ENCODE measurements around the gene LAMA2. TPM values are rescaled to one million over a fixed set of nuclear protein-coding genes. Genes with fewer than 3 reads are reported as not detected.

Gene LAMA2
- polyA plus RNA-seq, 3 donors from 2014 or later = 0.17 to 1.2 (median 0.34) TPM

DNA sequence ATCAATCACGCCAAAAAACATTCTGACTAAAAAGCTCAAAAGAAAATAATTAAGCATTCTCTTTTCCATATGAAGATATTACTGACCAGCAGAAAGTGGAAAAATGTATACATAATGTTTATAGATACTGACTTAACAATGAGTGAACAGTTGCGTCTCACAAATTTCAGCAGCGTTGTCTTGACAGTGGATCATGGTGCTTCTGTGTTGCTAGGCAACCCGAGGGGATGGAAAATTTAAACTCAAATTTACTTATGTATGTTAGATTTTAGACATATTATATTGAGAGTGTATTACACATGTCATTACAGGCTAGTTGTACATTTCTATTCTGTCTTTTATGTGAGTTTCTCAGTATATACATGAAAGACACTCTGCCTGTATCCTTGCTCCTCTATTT is 110.2 kb downstream of the LAMA2 start:
- no peak for DNase-seq
- peaks cover 0 to 6% (median 3%) of the 10 kb centered on the region in 6 donors for H3K9me3 Mint-ChIP-seq
- no peak overlapping the region for H3K27ac Mint-ChIP-seq
- peaks cover 0 to 4% (median 0%) of the 10 kb centered on the region in 3 donors for H3K36me3 Mint-ChIP-seq
- no peak overlapping the region for H3K4me3 Mint-ChIP-seq
- H3K4me1 Mint-ChIP-seq = no peaks in the 10 kb centered on the region
- H3K27me3 Mint-ChIP-seq (ENCODE audit: low read depth in 3 of 3) = peaks cover 3 to 11% (median 4%) of the 10 kb centered on the region in 3 donors

DNA sequence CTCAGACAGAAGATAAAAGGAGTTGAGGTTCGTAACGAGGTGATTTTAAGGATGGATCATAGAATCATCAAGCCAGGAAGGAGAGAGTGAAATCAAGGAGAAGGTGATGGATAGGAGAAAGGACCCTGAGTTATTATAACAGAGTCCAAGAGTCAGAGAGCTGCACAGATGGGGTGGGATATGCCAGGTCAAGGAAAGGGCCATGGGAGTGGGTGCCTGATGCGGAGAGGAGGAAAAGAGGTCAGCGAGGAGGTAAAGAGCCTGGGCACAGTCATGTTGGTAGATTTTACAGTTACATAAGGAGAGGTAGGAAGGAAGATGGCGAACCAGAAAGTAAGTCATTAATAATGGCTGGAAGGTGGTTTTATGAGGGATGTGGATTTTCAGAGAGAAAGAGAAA is 114.9 kb downstream of the LAMA2 start:
- no peak for DNase-seq
- Mint-ChIP-seq H3K4me1 (no peaks in the 10 kb centered on the region), H3K9me3 (peaks cover 0 to 7% (median 3%) of the 10 kb centered on the region in 6 donors), H3K36me3 (peaks cover 0 to 4% (median 0%) of the 10 kb centered on the region in 3 donors), H3K27me3 (ENCODE audit: low read depth in 3 of 3) (peaks cover under 1 to 7% (median 4%) of the 10 kb centered on the region in 3 donors), H3K4me3 (no peak overlapping the region), H3K27ac (no peak overlapping the region)

DNA sequence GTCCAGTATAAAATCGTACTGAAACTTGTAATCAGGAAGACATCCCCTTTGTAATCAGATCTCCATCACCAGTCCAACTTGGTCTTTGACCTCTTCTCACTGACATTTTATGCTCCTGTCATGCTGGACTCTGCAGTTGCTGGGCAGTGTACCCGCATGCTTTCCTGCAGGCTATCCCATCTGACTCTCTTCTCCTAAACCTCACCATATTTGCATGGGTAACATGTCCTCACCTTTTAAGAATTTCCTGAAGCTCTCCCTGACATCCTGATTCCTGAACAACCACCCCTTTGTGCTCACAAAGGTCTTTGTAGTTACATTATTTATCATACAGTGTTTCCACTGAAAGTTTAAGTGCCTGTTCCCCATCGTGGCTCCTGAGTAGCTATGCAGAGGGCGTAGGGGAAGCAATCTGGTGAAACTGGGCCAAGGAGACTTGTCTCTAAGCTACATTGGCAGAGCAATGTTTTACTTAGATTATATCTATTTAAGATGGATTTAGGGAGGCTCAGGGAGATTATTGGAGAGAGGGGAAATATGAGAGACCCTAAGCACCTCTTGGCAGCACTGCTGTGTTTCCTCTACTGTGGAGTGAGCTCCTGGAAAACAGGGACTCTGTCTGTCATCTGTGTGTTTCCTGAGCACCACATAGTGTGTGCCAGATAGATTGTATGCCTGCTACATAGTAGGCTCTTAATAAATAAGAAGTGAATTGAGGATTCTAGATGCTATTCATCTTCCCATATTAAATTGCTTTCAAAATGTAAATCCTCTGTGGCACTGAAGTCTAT is 124.0 kb downstream of the LAMA2 start:
- Mint-ChIP-seq H3K4me1 (no peaks in the 10 kb centered on the region), H3K27ac (no peak overlapping the region), H3K27me3 (ENCODE audit: low read depth in 3 of 3) (peaks cover 0 to 12% (median 2%) of the 10 kb centered on the region in 3 donors), H3K36me3 (no peaks in the 10 kb centered on the region), H3K9me3 (no peaks in the 10 kb centered on the region), H3K4me3 (no peak overlapping the region)
- DNase-seq = no peak

DNA sequence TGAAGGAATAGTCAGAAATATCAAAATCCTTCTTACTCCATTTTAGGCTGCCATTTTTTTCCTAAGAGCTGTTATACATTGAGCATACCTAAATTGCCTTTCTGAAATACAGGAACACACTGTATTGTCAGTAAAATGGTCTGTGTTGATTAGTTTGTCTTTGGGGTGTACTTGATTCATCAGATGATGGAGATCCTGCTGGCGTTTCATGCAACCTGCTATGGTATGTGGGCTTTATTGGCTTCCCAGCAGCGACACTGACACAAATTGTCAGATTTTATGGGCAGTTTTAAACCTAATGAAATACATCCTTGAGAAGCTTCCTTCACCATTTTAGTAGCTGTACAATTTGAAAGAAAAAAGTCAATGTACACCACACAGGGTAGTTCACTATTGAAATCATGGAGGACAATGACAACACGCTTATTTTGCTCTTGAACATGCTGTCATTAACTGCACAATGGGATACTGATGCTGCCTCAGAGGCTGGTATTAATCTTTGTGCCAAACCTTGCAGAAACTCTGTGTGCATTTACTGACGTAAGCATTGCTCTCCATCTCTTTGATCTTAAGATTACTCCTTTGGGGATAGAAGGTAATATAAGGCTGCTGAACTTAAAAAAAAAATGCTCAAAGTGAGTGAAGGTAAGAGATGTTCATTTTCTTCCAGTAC is 124.9 kb downstream of the LAMA2 start:
- no peak overlapping the region for H3K4me3 Mint-ChIP-seq
- no peak overlapping the region for H3K27ac Mint-ChIP-seq
- H3K36me3 Mint-ChIP-seq = no peaks in the 10 kb centered on the region
- no peaks in the 10 kb centered on the region for H3K9me3 Mint-ChIP-seq
- peaks cover 0 to 12% (median 2%) of the 10 kb centered on the region in 3 donors for H3K27me3 Mint-ChIP-seq (ENCODE audit: low read depth in 3 of 3)
- no peaks in the 10 kb centered on the region for H3K4me1 Mint-ChIP-seq
- DNase-seq = no peak

DNA sequence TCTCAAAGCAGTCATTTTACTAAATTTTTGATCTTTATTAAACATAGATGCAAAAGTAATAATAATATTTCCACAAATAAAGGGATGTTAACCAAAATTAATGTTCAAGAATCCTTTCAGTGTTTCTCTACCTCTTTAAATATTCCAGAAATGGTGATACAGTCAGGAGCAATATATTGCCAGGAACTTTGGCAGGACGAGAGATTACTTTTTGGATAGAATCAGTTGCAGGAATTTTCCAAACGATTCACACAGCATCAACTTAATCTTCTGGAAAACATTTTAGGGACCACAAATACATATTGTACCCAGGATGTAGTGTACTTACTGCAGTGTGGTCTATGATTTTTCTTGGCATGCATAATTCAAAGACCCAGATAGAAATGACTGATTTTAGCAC is 125.7 kb downstream of the LAMA2 start:
- Mint-ChIP-seq H3K4me1 (no peaks in the 10 kb centered on the region), H3K9me3 (no peaks in the 10 kb centered on the region), H3K36me3 (no peaks in the 10 kb centered on the region), H3K27ac (no peak overlapping the region), H3K4me3 (no peak overlapping the region), H3K27me3 (ENCODE audit: low read depth in 3 of 3) (peaks cover 0 to 12% (median 2%) of the 10 kb centered on the region in 3 donors)
- no peak for DNase-seq

DNA sequence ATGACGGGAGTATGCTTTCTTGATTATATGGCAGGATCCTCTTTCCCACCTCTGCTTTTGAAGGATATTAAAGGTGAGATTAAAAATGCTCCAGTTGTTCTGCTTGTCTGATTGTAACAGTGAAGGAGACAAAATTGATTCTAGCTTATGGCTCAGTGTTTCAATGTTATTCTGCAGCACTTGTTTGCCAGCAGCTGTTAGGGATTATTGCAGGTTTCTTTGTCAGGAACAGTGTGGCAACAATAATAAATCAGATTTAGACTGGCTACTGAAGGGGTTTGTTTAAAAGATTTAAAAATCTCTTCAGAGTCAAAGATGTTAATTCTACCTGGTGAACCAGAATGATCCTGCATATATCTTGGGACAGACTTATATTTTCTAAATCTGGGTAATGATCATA is 126.9 kb downstream of the LAMA2 start:
- H3K27me3 Mint-ChIP-seq (ENCODE audit: low read depth in 3 of 3) = peaks cover 0 to 12% (median 2%) of the 10 kb centered on the region in 3 donors
- no peak overlapping the region for H3K27ac Mint-ChIP-seq
- DNase-seq = no peak
- no peaks in the 10 kb centered on the region for H3K9me3 Mint-ChIP-seq
- H3K4me1 Mint-ChIP-seq = no peaks in the 10 kb centered on the region
- H3K4me3 Mint-ChIP-seq = no peak overlapping the region
- H3K36me3 Mint-ChIP-seq = no peaks in the 10 kb centered on the region

DNA sequence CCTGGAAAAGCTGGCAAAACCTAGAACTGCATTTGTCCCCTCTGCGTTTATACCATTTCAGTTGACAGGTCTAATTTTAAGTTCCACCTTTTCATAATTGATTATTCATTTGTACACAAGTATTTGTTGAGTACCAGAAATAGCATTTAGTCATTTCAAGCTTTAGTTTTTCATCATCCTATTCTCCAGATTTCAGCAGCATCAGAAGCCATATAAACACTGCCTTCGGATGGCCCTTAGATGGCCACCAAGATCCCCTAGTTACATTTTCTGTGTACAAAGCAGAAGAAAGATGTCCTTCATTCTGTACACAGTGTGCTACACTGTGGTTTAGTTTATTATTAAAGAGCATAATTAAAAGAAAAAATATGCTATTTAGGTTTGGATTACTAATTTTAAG is 131.4 kb downstream of the LAMA2 start:
- peaks cover 0 to 4% (median 2%) of the 10 kb centered on the region in 3 donors for H3K27me3 Mint-ChIP-seq (ENCODE audit: low read depth in 3 of 3)
- H3K27ac Mint-ChIP-seq = no peak overlapping the region
- H3K9me3 Mint-ChIP-seq = peaks cover 0 to 2% (median 0%) of the 10 kb centered on the region in 6 donors
- H3K36me3 Mint-ChIP-seq = no peaks in the 10 kb centered on the region
- no peak for DNase-seq
- H3K4me1 Mint-ChIP-seq = no peaks in the 10 kb centered on the region
- no peak overlapping the region for H3K4me3 Mint-ChIP-seq

DNA sequence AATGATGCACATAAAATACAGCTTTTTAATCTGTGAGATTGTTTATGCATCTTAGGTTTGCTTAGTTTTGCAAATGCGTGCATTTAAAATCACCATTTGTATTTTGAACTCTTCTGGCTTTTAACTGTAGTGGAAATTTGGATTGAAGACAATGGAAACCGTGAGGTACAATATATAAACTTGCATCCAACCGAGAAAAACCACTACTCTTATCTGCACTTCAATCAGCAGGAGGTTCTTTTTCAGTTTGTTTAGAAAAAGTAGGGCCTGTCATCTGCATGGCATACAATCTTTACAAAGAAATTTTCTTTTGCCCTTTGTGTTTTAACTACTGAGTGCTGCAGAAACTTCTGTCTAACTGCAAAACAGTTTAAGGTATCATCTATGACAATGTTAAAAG is 132.8 kb downstream of the LAMA2 start:
- DNase-seq = no peak
- H3K27me3 Mint-ChIP-seq (ENCODE audit: low read depth in 3 of 3) = peaks cover 0 to 6% (median 2%) of the 10 kb centered on the region in 3 donors
- H3K36me3 Mint-ChIP-seq = no peaks in the 10 kb centered on the region
- no peaks in the 10 kb centered on the region for H3K4me1 Mint-ChIP-seq
- H3K9me3 Mint-ChIP-seq = peaks cover 0 to 2% (median 0%) of the 10 kb centered on the region in 6 donors
- no peak overlapping the region for H3K27ac Mint-ChIP-seq
- H3K4me3 Mint-ChIP-seq = no peak overlapping the region

DNA sequence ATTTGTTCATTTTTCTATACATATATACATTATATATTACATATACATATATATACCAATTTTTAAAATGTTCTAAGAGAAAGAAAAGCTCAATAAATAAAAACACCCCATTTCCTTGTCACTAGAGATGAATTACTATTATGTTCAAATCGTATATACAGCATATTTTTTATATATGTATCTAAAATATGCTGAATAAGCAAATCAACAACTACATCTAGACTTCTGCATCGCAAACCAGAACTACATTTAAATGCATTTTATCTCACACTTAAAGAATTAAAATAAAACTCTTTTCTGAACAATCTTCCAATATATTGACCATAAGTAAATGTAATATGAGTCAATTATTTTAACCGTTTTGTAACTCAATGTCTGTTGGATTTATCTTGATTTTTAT is 133.9 kb downstream of the LAMA2 start:
- Mint-ChIP-seq H3K9me3 (peaks cover 0 to 2% (median 0%) of the 10 kb centered on the region in 6 donors), H3K4me3 (no peak overlapping the region), H3K4me1 (no peaks in the 10 kb centered on the region), H3K27ac (no peak overlapping the region), H3K27me3 (ENCODE audit: low read depth in 3 of 3) (peaks cover 0 to 4% (median 2%) of the 10 kb centered on the region in 3 donors), H3K36me3 (no peaks in the 10 kb centered on the region)
- DNase-seq = no peak

DNA sequence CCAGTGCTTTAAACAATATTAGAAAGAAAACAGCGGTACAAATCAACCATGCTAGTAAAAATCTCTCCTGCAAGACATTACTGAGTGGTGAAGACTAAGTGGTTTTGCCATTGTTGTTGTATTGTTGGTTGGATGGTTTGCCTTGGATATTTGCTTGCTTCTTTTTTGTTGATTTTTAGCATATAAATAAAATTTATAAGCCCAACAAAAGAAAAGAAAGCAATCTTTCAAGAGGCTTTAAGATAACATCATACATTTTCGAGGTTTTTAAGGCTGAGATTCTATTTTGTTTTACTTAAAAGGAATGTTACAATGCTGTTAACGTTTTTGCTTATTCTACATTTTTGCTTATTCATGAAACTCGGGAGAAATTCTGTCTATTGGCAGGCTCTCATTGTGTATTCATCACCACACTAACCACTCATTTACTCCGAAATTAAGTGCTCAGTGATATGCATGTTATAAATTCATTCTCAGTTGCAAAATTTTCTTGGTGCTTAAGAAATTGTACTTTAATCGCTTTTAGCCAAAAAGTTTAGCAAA is 139.1 kb downstream of the LAMA2 start:
- Mint-ChIP-seq H3K4me3 (no peak overlapping the region), H3K4me1 (no peaks in the 10 kb centered on the region), H3K27ac (no peak overlapping the region), H3K36me3 (no peaks in the 10 kb centered on the region), H3K27me3 (ENCODE audit: low read depth in 3 of 3) (peaks cover 0 to 2% (median 2%) of the 10 kb centered on the region in 3 donors), H3K9me3 (peaks cover 0 to 2% (median 0%) of the 10 kb centered on the region in 6 donors)
- DNase-seq = no peak

DNA sequence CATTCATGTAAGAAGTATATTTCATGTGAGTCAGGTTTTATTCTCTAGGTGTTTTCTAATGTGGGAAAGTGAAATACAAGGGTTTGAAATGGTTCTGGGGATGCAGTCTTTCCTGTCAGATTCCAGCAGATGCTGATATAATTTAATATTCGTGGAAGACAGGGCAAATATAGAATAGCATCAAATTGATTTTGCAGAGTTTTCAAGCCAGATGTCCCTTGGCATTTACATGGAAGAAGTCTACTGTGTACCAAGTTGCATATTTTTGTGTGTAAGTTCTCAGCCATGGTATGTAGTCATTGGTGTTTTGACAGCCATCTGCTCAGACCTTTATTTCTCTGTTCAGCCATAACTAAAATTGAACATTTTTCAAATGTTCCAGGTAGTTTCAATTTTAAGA is 143.7 kb downstream of the LAMA2 start:
- DNase-seq = no peak
- Mint-ChIP-seq H3K9me3 (no peaks in the 10 kb centered on the region), H3K4me3 (no peak overlapping the region), H3K27me3 (ENCODE audit: low read depth in 3 of 3) (peaks cover 0 to 3% (median 1%) of the 10 kb centered on the region in 3 donors), H3K27ac (no peak overlapping the region), H3K36me3 (no peaks in the 10 kb centered on the region), H3K4me1 (no peaks in the 10 kb centered on the region)

DNA sequence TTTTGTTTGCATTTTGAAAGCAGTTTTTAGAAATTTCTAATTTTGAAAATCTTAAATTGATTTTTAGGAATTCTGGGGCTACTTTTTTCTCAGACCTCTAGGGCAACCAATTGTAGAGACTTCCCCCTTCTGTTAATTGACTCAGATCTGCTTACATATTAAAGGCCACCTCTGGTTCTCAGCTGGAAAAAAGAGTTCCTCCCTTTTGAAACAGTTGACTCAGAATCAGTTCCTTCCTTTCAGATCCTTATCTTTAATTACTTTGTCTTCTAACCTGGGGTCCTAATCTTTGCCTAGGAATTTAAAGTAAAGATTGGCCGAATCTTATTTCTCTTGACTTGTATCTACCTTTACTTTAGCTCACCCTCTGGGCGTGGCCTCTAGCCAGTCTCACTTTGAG is 146.8 kb downstream of the LAMA2 start:
- no peaks in the 10 kb centered on the region for H3K36me3 Mint-ChIP-seq

DNA sequence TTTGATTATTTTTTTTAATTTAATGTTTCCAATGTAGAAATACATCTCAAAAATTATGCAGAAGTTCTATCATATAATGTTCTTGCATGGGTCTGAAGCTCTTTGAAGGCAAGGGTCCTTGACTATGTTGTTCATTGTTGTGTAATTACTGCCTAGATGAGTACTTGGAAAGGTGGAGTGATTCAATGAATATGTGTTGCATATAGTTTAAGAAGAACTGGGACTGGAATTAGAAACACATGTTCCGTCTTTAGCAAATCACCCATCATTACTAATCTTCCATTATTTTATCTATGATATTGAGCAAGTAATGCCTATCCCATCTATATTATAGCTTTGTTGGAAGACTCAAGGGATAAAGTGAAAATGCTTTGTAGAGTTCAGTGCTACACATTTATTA is 147.3 kb downstream of the LAMA2 start:
- no peak overlapping the region for H3K27ac Mint-ChIP-seq

More for the DNA sequence above, 146.8 kb downstream of the LAMA2 start:
- no peak overlapping the region for H3K27ac Mint-ChIP-seq
- H3K4me3 Mint-ChIP-seq = no peak overlapping the region
- no peaks in the 10 kb centered on the region for H3K4me1 Mint-ChIP-seq
- DNase-seq = no peak
- peaks cover 0 to 3% (median 1%) of the 10 kb centered on the region in 3 donors for H3K27me3 Mint-ChIP-seq (ENCODE audit: low read depth in 3 of 3)
- peaks cover 0 to 2% (median 0%) of the 10 kb centered on the region in 6 donors for H3K9me3 Mint-ChIP-seq

DNA sequence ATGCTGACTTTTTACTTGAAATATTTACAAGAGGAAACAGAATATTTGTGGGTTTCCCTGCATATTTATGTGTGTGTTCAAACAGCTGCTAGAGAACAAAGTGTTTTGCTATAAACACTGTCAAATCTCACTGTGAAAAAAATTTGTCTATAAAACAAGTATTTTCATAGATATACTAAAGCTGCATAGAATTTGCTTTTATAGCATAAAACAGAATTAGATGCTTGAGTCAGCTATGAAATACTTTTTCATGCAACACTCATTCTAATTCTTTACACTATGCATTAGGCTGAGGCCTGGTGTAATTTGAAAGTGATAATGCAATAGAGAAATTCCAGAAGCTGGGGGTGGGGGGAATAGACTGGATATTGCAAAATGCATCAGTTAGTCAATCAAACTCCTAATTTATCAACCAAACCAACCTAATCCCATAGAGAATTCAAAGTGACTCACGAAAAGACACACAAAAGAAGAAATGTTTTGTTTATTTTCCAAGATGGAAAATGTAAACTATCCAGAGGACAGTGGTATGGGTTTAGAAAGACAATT is 148.2 kb downstream of the LAMA2 start:
- no peak overlapping the region for H3K4me3 Mint-ChIP-seq
- no peaks in the 10 kb centered on the region for H3K4me1 Mint-ChIP-seq
- no peaks in the 10 kb centered on the region for H3K36me3 Mint-ChIP-seq
- H3K9me3 Mint-ChIP-seq = peaks cover 0 to 2% (median 0%) of the 10 kb centered on the region in 6 donors
- H3K27ac Mint-ChIP-seq = no peak overlapping the region
- no peak for DNase-seq
- H3K27me3 Mint-ChIP-seq (ENCODE audit: low read depth in 3 of 3) = peaks cover 3% of the 10 kb centered on the region in 3 donors

More for the DNA sequence above, 147.3 kb downstream of the LAMA2 start:
- DNase-seq = no peak
- Mint-ChIP-seq H3K36me3 (no peaks in the 10 kb centered on the region), H3K4me3 (no peak overlapping the region), H3K27me3 (ENCODE audit: low read depth in 3 of 3) (peaks cover 2 to 3% (median 3%) of the 10 kb centered on the region in 3 donors), H3K4me1 (no peaks in the 10 kb centered on the region), H3K9me3 (peaks cover 0 to 2% (median 0%) of the 10 kb centered on the region in 6 donors)

Measured in immature natural killer cell (primary cell).